HG03060 (cell line): ENCODE data around the gene ZNF140.

ENCODE experiments used
- ATAC-seq: cut with Tn5 transposase; IDR thresholded peaks from one replicate; pipeline ENCODE4 v1.9.1; 2021; ENCODE audit warnings: low read depth, moderate number of reproducible peaks; ENCODE audit not compliant: unreplicated experiment

The ZNF140 gene

GRCh38 chr12:133080368-133081158 is at the start of gene ZNF140:
TSS of gene ZNF140 (plus strand) at chr12:133080923. CDS start at chr12:133081321, 398 bp downstream.
- peak; percentile 51 for ATAC-seq

DNA sequence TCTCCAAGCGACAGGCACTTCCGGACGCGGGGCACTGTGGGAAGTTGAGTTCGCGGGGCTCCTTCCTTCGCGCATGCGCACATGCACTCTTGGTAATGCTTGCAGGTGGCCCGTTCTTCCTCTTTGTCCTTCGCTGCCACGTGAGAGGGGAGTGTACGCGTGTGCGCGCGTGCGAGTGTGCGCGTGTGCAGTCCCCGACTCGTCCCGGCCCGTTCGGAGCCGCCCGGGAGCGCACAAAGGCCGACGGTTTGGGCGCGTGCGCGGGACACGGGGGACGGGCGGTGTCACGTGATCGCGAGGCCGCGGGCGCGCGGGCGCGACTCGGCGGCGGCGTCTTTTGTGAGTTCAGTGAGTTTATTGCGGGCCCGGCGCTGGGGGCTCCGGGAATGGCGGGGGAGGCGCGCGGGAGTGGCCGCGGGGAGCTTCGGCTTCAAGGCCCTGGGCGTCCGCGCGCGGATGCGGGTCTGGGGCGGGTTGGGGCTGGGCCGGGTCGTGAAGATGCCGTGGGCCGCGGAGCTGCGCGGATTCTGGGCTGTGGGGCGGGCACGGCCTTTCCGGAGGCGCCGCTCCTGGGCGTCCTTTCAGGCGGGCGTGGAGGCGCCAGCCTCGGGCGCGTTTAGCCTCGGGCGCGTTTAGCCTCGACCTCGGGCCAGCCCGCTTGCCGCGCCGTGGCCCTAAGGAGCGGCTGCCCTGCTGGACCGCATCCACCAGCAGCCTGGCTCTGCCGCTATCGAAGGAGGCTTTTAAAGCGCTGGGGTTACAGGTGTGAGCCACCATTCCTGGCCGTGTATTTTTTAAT is 43.3 kb upstream of the ZNF140 start, which contains the start of gene ZNF84:
ZNF84 (plus strand) TSS at position 303 of the 799 bp plus-strand sequence. CDS start 3,959 bp downstream, outside the sequence.
- ATAC-seq, result peak; percentile 92

DNA sequence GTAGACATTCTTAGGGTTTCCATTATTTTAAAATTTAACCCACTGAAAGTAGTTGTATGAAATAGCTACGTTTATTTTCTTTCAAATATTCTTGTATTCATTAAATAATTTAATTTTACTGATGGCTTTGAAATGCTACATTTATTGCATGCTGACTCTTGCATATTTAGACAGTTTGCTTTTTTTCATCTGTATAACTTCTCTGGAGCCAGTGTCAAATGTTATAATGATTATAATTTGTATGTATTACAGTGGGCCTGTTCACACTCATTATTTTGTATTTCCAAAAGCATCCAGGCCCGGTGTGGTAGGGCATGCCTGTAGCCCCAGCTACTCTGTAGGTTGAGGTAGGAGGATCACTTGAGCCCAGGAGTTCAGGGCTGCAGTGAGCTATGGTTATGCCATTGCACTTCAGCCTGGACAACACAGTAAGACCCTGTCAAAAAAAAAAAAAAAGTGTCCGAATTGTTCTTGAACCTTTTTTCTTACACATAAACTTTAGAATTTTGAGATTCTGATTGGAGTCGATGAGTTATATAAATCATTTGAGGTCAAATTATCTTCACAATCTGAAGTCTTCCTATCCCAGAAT is 42.5 kb upstream of the ZNF140 start:
- ATAC-seq, result no peak

- ATAC-seq, result no peak
Measured at GRCh38 chr12:133046698-133047097, 34.0 kb upstream of the ZNF140 start.

DNA sequence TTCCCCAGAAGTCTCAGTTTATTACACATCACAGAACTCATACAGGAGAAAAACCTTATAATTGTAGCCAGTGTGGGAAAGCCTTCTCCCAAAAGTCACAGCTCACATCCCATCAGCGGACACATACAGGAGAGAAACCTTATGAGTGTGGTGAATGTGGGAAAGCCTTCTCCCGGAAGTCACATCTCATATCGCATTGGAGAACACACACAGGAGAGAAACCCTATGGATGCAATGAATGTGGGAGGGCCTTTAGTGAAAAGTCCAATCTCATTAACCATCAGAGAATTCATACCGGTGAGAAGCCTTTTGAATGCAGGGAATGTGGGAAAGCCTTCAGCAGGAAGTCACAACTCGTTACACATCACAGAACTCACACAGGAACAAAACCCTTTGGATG is 23.3 kb upstream of the ZNF140 start:
- no peak for ATAC-seq

GRCh38 chr12:133058203-133059113 is 22.3 kb upstream of the ZNF140 start:
- ATAC-seq, result no peak

DNA sequence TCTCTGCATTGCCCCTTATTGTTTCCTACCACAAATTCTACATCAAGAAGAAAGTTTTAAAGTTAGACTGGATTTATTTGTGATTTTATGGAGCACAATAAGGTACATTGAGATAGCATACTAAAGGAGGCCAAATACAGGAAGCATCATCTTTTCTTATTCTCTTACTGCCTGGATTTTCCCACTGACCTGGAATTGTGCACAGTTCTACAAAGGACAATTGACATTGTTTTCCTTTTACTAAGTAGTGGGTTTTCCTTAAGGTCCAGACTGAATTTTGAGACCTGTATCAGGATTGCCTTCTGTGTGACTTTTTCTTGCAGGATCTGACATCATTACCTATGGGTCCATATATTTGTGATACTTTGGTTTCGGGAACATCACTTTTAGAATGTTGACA is 18.8 kb upstream of the ZNF140 start:
- ATAC-seq, result no peak

- ATAC-seq, result no peak
Measured at GRCh38 chr12:133063556-133063955, 17.2 kb upstream of the ZNF140 start.

GRCh38 chr12:133073836-133074235 is 6.9 kb upstream of the ZNF140 start:
- no peak for ATAC-seq

- ATAC-seq, result peak; percentile 79
Measured at GRCh38 chr12:133080026-133080367, 726 bp upstream of the ZNF140 start.

- ATAC-seq, result no peak
Measured at GRCh38 chr12:133081159-133081780, 547 bp downstream of the ZNF140 start.

- ATAC-seq, result no peak
Measured at GRCh38 chr12:133083345-133083744, 2.6 kb downstream of the ZNF140 start.

- no peak for ATAC-seq
Measured at GRCh38 chr12:133105620-133106019, 24.9 kb downstream of the ZNF140 start.

DNA sequence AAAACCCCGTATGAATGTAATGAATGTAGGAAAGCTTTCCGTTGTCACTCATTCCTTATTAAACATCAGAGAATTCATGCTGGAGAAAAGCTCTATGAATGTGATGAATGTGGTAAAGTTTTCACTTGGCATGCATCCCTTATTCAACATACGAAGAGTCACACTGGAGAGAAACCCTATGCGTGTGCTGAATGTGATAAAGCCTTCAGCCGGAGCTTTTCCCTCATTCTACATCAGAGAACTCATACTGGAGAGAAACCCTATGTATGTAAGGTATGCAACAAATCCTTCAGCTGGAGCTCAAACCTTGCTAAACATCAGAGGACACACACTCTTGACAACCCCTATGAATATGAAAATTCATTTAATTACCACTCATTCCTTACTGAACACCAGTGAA is 25.5 kb downstream of the ZNF140 start:
- no peak for ATAC-seq

DNA sequence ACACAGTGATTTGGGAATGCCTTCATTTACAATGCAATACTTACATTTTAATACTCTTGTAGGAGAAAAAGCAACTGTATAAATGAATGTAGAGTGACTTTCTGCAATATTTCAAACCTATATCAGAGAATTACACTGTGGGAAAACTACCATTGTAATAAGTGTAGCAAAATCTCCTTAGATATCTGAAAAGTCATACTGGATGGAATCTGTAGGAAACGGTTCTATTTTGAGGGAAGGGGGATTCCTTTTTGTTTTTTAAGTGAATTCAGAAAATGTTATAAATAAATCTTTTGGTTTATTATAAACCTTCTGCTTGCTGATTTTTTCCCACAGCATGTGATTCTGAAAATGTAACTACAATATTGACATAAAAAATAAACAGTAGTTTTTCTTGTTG is 26.4 kb downstream of the ZNF140 start:
- no peak for ATAC-seq

DNA sequence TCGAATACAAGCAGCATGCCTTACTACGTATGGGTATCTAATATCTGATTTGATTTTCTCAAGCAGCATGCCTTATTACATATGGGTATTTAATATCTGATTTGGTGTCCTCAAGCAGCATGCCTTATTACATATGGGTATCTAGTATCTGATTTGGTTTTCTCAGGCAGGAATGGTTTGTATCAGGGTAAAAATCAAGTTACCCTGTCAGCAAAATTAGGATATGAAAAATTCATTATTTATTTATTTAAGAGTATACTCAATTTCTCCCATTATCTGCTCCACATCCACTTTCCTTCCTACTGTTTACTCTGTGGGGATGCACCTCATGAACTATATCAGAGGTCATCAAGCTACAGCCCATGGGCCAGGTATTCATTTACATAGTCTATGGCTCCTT is 27.4 kb downstream of the ZNF140 start:
- ATAC-seq, result no peak

- no peak for ATAC-seq
Measured at GRCh38 chr12:133120385-133121191, 39.9 kb downstream of the ZNF140 start.

DNA sequence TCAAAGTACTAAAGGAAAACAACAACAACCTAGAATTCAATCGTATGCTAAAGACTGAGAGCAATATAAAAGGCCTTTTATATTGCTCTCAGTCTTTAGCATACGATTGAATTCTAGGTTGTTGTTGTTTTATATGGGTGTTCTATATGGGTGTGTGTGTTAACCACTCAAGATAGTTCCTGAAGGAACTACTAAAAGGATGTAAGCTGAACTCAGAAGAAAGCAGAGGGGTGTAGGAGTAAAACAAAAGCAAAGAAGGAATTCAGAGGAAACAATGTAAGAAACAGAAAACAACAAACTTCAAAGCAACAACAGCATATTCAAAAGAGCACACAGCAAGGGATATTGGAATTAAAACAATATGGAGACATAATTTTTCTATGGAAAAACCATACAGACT is 44.0 kb downstream of the ZNF140 start:
- no peak for ATAC-seq
